HuH-7.5 (cell line): Measurements from ENCODE around the gene RNF223.
"Not testable (repeated sequence)": the region's sequence is repeated elsewhere in the genome, so short reads cannot be mapped to it uniquely, and the experiment has no call there.

Source experiments
- DNase-seq: peaks from one replicate; pipeline ENCODE4 v3.0.0; 2011; ENCODE audit warnings: low spot score

RNF223 gene

GRCh38 chr1:1087351-1088028, 13.4 kb upstream of the RNF223 start:
- DNase-seq: no peak

- no peak for DNase-seq
Measured at GRCh38 chr1:1086911-1087341, 12.8 kb upstream of the RNF223 start.

- no peak for DNase-seq
Measured at GRCh38 chr1:1085911-1086841, 12.1 kb upstream of the RNF223 start.

DNA sequence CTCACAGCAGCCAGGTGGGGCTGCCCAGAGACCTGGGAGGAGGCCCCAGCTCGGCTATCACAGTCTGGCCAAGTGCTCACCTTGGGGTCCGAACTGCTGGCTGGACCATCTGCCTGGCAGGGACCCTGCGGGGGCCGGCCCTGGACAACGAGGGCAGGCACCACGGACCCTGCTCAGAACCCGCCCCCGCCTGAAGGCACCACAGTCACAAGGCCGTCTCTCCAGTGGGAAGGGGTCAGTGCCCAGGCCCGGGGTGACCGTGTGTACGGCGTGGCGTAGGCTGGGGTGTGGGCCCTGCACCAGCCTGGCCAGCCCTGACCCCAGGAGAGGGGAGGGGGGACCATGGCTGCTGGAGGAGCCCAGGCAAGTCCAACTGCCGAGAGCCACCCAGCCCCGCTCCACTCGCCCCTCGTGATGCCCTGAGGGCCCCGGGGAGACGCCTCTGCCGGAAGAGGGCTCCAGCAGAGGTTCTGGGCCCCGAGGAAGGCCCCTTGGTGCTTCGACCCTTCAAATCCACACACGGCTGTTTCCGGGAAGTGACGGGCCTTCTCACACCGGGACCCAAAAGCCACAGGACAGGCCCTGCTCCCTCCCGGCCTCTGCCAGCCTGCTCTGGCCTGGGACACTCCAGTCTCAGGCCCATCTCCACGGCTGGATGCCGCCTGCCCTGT, 11.2 kb upstream of the RNF223 start:
- no peak for DNase-seq

DNA sequence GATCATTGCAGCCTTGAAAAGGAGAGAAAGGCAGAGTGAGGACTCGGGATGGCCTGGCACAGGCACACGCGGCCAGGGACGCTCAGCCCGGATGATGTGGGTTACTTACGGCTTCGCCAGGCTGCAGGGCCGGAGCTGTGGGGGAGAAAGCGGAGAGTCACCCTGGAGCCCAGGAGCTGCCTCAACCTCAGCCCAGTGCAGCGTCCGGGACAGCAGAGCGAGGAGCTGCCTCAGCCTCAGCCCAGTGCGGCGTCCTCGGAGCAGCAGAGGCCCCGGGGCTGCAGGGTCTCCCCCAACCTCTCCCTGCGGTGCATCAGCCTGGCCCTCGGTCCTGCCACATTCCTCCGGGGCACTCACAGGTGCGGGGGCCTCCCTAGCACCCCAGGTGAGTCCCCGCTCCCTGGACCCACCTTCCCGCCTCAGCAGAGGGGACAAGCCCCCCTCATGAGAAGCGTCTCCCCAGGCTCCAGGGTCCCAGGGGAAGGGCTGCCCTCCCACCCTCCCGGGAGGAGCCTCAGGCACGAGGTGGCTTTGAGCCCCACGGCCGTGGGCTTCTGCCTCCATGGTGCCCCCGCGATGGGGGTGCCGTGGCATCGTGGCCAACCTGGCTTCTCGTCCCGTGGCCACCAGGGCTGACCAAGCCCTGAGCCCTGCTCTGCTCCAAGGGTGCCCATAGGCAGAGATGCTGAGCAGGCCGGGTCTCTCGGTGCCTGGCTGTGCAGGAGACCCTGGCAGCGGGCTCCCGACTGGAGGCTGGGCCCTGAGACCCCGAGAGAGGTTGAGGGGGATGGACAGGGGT, 10.5 kb upstream of the RNF223 start:
- DNase-seq: no peak

GRCh38 chr1:1083416-1084371, 9.6 kb upstream of the RNF223 start:
- no peak for DNase-seq

GRCh38 chr1:1082776-1083415, 8.8 kb upstream of the RNF223 start:
- no peak for DNase-seq

GRCh38 chr1:1082239-1082775, 8.2 kb upstream of the RNF223 start:
- no peak for DNase-seq

DNA sequence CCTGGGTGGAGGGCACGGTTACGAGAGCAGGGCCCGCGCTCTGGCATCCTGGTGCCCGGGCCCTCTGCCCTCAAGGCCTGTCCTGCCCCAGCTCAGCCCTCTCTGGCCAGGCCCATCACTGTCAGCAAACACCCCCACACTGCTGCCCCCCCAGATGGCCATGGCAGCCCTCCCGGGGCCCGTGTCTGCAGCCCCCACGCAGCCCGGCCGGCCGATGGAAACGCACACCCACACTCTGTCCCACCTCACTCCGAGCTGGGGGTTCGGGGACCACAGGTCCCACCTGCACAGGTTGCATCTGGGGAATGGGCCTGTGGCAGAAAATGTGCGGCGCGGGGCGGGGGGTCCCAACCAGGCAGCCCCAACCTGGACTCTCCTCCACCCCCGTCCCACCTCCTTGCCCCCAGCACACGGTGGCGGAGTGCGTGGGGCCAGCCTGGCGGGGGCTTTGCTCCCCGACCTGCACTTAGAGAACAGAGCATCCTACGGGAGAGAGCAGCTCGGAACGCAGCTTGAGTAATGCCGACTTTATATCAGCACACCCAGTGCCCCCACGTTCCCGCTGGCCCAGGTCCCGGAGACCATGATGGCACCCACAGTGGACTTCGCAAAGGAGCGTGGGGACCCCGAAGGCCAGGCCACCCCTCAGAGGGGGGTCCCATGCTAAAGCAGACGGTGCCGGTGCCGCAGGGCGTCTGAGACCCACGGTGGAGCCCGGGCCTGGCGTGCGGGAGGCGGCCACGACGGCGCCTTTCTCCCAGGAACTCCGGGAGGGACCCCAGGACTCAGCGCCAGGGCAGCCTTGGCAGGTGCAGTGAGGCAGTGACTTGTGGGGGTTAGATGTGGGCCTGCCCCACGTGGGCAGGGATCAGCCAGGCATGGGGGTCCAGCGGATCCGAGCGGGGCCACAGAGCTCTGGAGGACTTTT, 7.5 kb upstream of the RNF223 start:
- no peak for DNase-seq

DNA sequence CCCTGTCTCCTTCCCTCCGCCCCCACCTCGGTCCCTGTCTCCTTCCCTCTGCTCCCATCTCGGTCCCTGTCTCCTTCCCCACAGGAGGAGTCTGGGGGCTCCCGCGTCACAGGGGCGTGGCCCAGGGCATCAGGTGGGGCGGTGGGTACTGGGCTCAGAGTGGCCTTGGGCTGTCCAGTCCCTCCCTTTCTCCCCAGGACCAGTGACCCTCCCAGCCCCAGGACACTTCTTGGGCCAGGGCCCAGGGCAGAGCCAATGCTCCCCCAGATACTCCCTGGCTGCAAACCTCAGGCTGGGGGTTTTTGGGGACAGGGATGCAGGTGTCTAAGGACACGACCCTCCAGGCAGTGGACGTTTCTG, 6.8 kb upstream of the RNF223 start:
- DNase-seq: no peak

GRCh38 chr1:1080122-1080757, 6.1 kb upstream of the RNF223 start:
- DNase-seq: peak; percentile 79

- DNase-seq: peak; percentile 95
Measured at GRCh38 chr1:1079408-1080121, 5.5 kb upstream of the RNF223 start.

- not testable (repeated sequence) for DNase-seq
Measured at GRCh38 chr1:1077396-1077795, 3.3 kb upstream of the RNF223 start.

DNA sequence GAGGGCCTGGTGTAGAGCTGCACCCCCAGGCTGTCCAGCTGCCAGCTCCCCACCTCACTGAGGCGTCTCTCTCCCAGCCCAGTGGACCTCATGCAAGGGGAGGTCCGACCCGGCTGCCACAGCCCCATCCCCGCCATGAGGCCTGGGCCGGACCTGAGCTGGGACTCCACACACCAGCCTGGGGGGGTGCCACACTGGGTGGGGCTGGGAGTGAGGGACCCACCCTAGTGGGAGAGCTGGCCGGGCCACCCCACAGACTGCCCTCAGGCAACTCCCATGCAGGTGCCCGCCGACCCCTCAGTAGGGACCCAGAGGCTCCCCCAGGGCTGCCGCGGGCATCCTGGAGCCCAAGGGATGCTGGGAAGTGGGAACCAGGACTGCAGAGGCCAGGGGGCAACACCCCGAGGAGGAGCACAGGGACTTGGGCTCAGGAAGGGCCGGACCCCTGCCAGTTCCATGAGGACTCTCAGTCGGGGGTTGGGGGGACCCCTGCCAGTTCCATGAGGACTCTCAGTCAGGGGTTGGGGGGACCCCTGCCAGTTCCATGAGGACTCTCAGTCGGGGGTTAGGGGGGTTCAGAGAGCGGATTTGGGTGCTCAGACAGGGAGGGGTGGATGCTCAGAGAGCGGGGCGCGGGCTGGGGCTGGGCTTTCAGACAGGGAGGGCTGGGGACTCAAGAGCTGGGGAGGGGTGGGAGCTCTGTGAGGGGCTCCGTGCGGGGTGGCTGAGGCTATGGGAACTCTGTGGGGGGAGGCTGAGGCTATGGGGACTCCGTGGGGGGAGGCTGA, 1.2 kb upstream of the RNF223 start:
- no peak for DNase-seq

- no peak for DNase-seq
Measured at GRCh38 chr1:1074631-1075147, 583 bp upstream of the RNF223 start.

- no peak for DNase-seq
Measured at GRCh38 chr1:1072849-1073742, 1.0 kb downstream of the RNF223 start.
